ENCODE measurements around the gene MTSS2. TPM values are rescaled to one million over a fixed set of nuclear protein-coding genes. Genes with fewer than 3 reads are reported as not detected.

MTSS2 gene
- total and polyA plus RNA-seq, 2 experiments from 2014 or later: 1.6 to 19.6 TPM

GRCh38 chr16:70663524-70664324, 22.1 kb downstream of the MTSS2 start (continued):
- TF ChIP-seq ZNF462 (CRISPR knock-in tag; IDR thresholded peaks at IDR 0.05): no peak
- no peak for TF ChIP-seq REST (IDR thresholded peaks at IDR 0.05; ENCODE audit: unreplicated experiment)
- TF ChIP-seq NANOG (IDR thresholded peaks at IDR 0.05; ENCODE audit: borderline replicate concordance): no peak
- TF ChIP-seq EZH2phosphoT487 (IDR thresholded peaks at IDR 0.05; ENCODE audit: unreplicated experiment): no peak
- TF ChIP-seq ZNF331 (CRISPR knock-in tag; IDR thresholded peaks at IDR 0.05; ENCODE audit: low read depth): no peak

Measured in GM23338 (cell line).